GM10266 (cell line): ENCODE results near the gene DCAF4.

ENCODE experiments used
- DNase-seq: peaks from one replicate; pipeline ENCODE4 v3.0.0; 2012; ENCODE audit errors: extremely low spot score
- CTCF ChIP-seq: IDR thresholded peaks from 2 replicates; pipeline ENCODE4 v1.5.1; 2012; ENCODE audit warnings: mild to moderate bottlenecking, low read depth; ENCODE audit not compliant: control insufficient read depth, insufficient read depth; ENCODE audit errors: missing control alignments

The DCAF4 gene

GRCh38 chr14:72917094-72917802 lies 9.0 kb upstream of the DCAF4 start:
- no peak for TF ChIP-seq CTCF
- DNase-seq = no peak

GRCh38 chr14:72920008-72920407 lies 6.3 kb upstream of the DCAF4 start:
- no peak for TF ChIP-seq CTCF
- DNase-seq = no peak

- TF ChIP-seq CTCF = no peak
- DNase-seq = no peak
Measured at GRCh38 chr14:72921396-72921795, 4.9 kb upstream of the DCAF4 start.

GRCh38 chr14:72924337-72924736 lies 1.9 kb upstream of the DCAF4 start:
- no peak for TF ChIP-seq CTCF
- no peak for DNase-seq

- DNase-seq = no peak
- TF ChIP-seq CTCF = no peak
Measured at GRCh38 chr14:72925171-72925759, 999 bp upstream of the DCAF4 start.

- TF ChIP-seq CTCF = no peak
- DNase-seq = no peak
Measured at GRCh38 chr14:72925815-72926291, 411 bp upstream of the DCAF4 start.

GRCh38 chr14:72928872-72929271 lies 2.6 kb downstream of the DCAF4 start:
- no peak for DNase-seq
- no peak for TF ChIP-seq CTCF
